HG03521 (cell line): ENCODE measurements around the gene CDH22.

Source experiments
- ATAC-seq: cut with Tn5 transposase; IDR thresholded peaks from one replicate; pipeline ENCODE4 v1.9.1; 2021; ENCODE audit warnings: mild to moderate bottlenecking, moderate library complexity; ENCODE audit not compliant: unreplicated experiment

Gene CDH22

GRCh38 chr20:46217583-46217982 is 90.7 kb downstream of the CDH22 start:
- ATAC-seq = no peak

GRCh38 chr20:46216770-46217464 is 91.4 kb downstream of the CDH22 start:
- ATAC-seq = no peak

- no peak for ATAC-seq
Observed at GRCh38 chr20:46215913-46216707, 92.2 kb downstream of the CDH22 start.

- ATAC-seq = no peak
Observed at GRCh38 chr20:46214824-46215488, 93.3 kb downstream of the CDH22 start.

- ATAC-seq = no peak
Observed at GRCh38 chr20:46213946-46214823, 94.1 kb downstream of the CDH22 start.

GRCh38 chr20:46212876-46213275 is 95.4 kb downstream of the CDH22 start:
- no peak for ATAC-seq

- no peak for ATAC-seq
Observed at GRCh38 chr20:46212252-46212651, 96.0 kb downstream of the CDH22 start.

- ATAC-seq = no peak
Observed at GRCh38 chr20:46211331-46211722, 97.0 kb downstream of the CDH22 start.

- no peak for ATAC-seq
Observed at GRCh38 chr20:46210672-46211330, 97.5 kb downstream of the CDH22 start.

- no peak for ATAC-seq
Observed at GRCh38 chr20:46209930-46210671, 98.2 kb downstream of the CDH22 start.

- no peak for ATAC-seq
Observed at GRCh38 chr20:46207793-46208192, 100.5 kb downstream of the CDH22 start.

- no peak for ATAC-seq
Observed at GRCh38 chr20:46206992-46207549, 101.2 kb downstream of the CDH22 start.

GRCh38 chr20:46206025-46206424 is 102.3 kb downstream of the CDH22 start:
- ATAC-seq = no peak

GRCh38 chr20:46205349-46205748 is 102.9 kb downstream of the CDH22 start:
- ATAC-seq = no peak

GRCh38 chr20:46204594-46205186 is 103.6 kb downstream of the CDH22 start:
- no peak for ATAC-seq

- ATAC-seq = no peak
Observed at GRCh38 chr20:46203510-46203837, 104.8 kb downstream of the CDH22 start.

GRCh38 chr20:46202766-46203509 is 105.4 kb downstream of the CDH22 start:
- ATAC-seq = no peak
